Activated CD8-positive, alpha-beta memory T cell treated with anti-CD3 and anti-CD28 coated beads, Interleukin-2, amount 50 U/mL, for 48 hours (primary cell): ENCODE results near the gene TGDS.
"Not testable (repeated sequence)": the region's sequence is repeated elsewhere in the genome, so short reads cannot be mapped to it uniquely, and the experiment has no call there.

Source experiments
- DNase-seq: peaks from one replicate; pipeline ENCODE4 v3.0.0-alpha.2; 2020

Gene TGDS, protein sequence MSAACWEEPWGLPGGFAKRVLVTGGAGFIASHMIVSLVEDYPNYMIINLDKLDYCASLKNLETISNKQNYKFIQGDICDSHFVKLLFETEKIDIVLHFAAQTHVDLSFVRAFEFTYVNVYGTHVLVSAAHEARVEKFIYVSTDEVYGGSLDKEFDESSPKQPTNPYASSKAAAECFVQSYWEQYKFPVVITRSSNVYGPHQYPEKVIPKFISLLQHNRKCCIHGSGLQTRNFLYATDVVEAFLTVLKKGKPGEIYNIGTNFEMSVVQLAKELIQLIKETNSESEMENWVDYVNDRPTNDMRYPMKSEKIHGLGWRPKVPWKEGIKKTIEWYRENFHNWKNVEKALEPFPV

GRCh38 chr13:94595950-94596574 is at the start of gene TGDS:
TGDS (minus strand) TSS chr13:94596152; CDS start chr13:94596136, 16 bp downstream.
- DNase-seq = peak; percentile 91

- DNase-seq = no peak
Measured at GRCh38 chr13:94641409-94641941, 45.5 kb upstream of the TGDS start.

- no peak for DNase-seq
Measured at GRCh38 chr13:94640721-94641120, 44.8 kb upstream of the TGDS start.

- not testable (repeated sequence) for DNase-seq
Measured at GRCh38 chr13:94637677-94638076, 41.7 kb upstream of the TGDS start.

- no peak for DNase-seq
Measured at GRCh38 chr13:94636942-94637578, 41.1 kb upstream of the TGDS start.

DNA sequence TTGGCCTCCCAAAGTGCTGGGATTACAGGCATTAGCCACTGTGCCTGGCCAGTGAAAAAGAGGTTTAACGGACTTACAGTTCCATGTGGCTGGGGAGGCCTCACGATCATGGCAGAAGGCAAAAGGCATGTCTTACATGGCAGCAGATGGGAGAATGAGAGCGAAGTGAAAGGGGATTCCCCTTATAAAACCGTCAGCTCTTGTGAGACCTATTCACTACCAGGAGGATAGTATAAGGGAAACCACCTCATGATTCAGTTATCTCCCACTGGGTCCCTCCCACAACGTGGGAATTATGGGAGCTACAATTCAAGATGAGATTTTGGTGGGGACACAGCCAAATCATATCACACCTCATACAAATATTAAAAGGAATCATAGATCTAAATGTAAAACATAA is 40.1 kb upstream of the TGDS start:
- not testable (repeated sequence) for DNase-seq

- no peak for DNase-seq
Measured at GRCh38 chr13:94632226-94632980, 36.5 kb upstream of the TGDS start.

DNA sequence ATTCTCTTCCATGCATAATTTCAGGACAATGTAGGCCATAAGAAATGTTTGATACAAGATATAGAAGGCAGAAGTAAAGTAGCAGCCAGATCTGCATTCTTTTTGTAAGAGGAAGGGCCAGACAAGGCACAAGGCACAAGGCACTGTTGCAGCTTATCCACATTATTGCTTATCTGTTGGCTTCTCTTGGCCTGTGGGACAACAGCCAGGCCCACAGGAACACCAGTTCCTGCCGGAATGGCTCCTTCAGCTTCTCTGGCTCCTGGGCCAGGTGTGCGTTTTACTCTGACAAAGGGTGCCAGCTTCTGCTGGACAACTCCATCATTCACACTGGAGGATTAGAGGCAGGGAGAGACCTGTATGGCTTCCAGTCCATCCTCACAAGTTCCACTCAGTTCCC is 34.9 kb upstream of the TGDS start:
- no peak for DNase-seq

- DNase-seq = no peak
Measured at GRCh38 chr13:94623316-94623715, 27.4 kb upstream of the TGDS start.

GRCh38 chr13:94622344-94622743 is 26.4 kb upstream of the TGDS start:
- no peak for DNase-seq

- no peak for DNase-seq
Measured at GRCh38 chr13:94620286-94620896, 24.4 kb upstream of the TGDS start.

GRCh38 chr13:94617389-94618000 is 21.5 kb upstream of the TGDS start:
- no peak for DNase-seq

- DNase-seq = no peak
Measured at GRCh38 chr13:94613051-94613450, 17.1 kb upstream of the TGDS start.

- no peak for DNase-seq
Measured at GRCh38 chr13:94612050-94612449, 16.1 kb upstream of the TGDS start.

DNA sequence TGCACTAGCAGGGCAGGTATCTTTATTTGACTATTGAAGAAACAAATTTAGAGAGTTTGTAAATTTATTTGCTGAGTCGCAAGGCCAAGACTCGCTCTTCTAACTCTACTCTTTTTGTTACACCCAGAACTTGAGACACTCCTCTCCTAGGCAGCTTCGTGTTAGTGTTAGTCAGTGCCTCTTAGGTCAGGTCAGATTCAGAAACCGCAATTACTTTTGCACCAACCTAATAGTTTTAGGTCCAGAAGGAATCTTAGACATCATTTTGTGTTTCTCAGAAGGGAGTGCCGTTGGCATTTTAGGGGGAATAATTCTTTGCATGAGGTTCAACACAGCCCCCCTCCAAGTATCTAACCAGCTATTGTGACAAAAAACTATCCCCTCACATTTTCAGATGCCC is 14.5 kb upstream of the TGDS start:
- DNase-seq = no peak

DNA sequence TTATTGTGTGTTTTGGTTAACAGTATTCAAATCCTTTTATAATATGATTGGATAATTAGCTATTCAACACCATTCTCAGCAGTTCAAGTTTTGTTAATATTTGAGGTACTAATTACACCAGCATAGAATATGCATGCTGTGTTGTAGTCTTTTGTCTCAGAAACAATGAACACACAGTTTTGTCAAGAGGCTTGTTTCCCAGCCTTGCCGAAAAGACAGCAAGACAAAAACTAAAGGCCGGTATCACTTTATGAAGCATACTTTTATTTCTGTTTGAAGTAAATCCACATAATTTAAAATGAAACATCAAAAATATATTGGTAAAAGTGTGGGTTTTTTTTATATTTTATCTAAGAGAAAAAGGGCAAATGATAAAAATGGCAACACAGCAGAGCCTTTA is 13.2 kb upstream of the TGDS start:
- no peak for DNase-seq

DNA sequence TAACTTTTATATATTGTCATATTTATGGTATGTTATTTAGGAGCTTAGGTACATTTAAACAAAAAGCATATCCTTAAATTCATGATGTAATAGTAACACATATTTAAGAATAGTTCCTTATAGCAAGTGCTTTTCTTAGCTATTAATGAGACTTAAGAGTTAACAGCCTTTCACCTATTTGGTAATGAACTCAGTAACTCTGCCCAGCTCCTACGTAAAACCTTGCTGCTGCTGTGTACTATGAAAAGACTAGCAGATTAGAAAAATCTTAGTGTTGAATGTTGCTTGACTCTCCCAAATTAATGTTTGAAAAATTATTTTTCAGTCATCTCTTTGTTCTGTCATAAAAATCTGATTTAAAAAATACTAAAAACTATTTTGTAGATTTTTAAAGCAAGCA is 12.6 kb upstream of the TGDS start:
- DNase-seq = no peak

- DNase-seq = no peak
Measured at GRCh38 chr13:94607939-94608338, 12.0 kb upstream of the TGDS start.

- DNase-seq = no peak
Measured at GRCh38 chr13:94607056-94607455, 11.1 kb upstream of the TGDS start.

- DNase-seq = no peak
Measured at GRCh38 chr13:94602467-94602866, 6.5 kb upstream of the TGDS start.

DNA sequence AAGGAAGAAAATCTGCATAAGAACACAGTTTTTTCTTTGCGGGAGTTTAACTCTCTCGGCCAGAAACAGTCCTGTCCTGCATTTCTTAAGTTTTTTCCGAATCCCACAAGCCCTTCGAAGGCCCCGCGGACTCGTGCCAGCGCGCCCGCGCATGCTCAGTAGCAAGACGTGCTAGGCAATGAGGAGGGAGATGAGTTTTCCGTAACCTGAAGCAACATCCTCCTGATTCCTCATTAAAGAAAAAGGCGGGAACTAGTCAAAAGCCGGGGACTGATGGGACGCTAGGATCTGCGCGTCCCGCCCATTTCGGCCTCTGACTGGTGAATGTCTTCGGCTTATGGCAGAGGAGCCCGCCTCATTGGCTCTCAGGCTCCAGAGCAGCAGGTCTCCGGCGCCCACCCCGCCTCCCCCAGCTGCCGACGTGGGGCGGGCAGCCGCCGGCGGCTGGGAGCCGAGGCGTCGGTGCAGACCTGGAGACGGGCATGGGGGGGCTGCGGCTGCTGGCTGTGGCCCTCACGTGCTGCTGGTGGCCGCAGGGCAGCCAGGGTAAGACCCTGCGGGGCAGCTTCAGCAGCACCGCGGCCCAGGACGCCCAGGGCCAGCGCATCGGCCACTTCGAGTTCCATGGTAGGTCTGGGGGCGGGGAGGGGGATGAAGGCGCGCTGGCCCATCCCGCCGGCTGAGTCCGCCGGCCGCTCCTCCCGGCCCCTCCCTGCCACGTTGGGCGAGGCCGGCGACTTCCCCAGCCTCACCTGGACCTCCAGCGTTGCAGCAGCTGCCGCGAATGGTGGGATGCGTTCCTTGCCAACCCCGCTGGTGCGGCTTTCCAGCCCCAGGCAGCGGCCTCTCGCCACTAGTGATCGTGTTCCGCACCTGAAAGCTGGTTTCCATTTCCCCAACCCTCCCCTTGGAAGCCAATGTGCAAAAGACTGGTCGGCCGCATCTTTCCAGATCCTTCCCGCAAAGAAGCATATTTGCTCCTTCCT is 5.8 kb upstream of the TGDS start, which contains the start of gene GPR180:
Gene GPR180, plus strand, starts transcription at position 412 of the 986 bp plus-strand sequence. Its CDS starts 71 bp downstream, at position 483.
- peak; percentile 88 for DNase-seq
